HepG2 (cell line): ENCODE measurements around the gene CBLN3. TPM values are rescaled to one million over a fixed set of nuclear protein-coding genes. Genes with fewer than 3 reads are reported as not detected.
A peak's percentile ranks its signal among the peaks of the same experiment; 100 is the strongest.

ENCODE experiments used
- AKAP8 ChIP-seq: sonication (generic); formaldehyde crosslinking; IDR thresholded peaks from 2 replicates; pipeline ENCODE4 v1.5.1; 2020; ENCODE audit warnings: mild to moderate bottlenecking, missing genetic modification reagents
- ATF1 ChIP-seq: IDR thresholded peaks from 2 replicates; pipeline ENCODE4 v1.6.1; 2016; ENCODE audit warnings: mild to moderate bottlenecking, control low read depth
- CHCHD3 ChIP-seq: sonication (generic); formaldehyde crosslinking; IDR thresholded peaks from 2 replicates; pipeline ENCODE4 v1.8.0; 2022; ENCODE audit warnings: mild to moderate bottlenecking, missing genetic modification reagents, moderate library complexity
- EZH2 ChIP-seq: conservative IDR thresholded peaks from 2 replicates; pipeline ENCODE4 v1.6.1; 2012; ENCODE audit warnings: mild to moderate bottlenecking, low read depth, low read length, moderate library complexity
- FOXC1 ChIP-seq: sonication (generic); formaldehyde crosslinking; IDR thresholded peaks from 2 replicates; pipeline ENCODE4 v1.8.0; 2022; ENCODE audit warnings: mild to moderate bottlenecking, missing genetic modification reagents, borderline replicate concordance
- HCFC1 ChIP-seq: fragments of 150-350 bp; IDR thresholded peaks from 2 replicates; pipeline ENCODE4 v1.6.1; 2014; ENCODE audit warnings: low read depth, low read length
- ISX ChIP-seq: sonication (generic); formaldehyde crosslinking; conservative IDR thresholded peaks from 2 replicates; pipeline ENCODE4 v1.5.0; 2020; ENCODE audit warnings: missing genetic modification reagents
- KDM2A ChIP-seq: sonication (generic); formaldehyde crosslinking; IDR thresholded peaks from 2 replicates; pipeline ENCODE4 v1.4.0; 2020; ENCODE audit warnings: low read depth, missing genetic modification reagents, borderline replicate concordance
- MATR3 ChIP-seq: sonication (generic); formaldehyde crosslinking; IDR thresholded peaks from 2 replicates; pipeline ENCODE4 v1.4.0; 2020; ENCODE audit warnings: missing genetic modification reagents
- MEF2D ChIP-seq: sonication (generic); formaldehyde crosslinking; IDR thresholded peaks from 2 replicates; pipeline ENCODE4 v1.5.1; 2020; ENCODE audit warnings: mild to moderate bottlenecking, missing genetic modification reagents
- NFE2 ChIP-seq: sonication (generic); formaldehyde crosslinking; IDR thresholded peaks from 2 replicates; pipeline ENCODE4 v1.4.0; 2020; ENCODE audit warnings: missing genetic modification reagents
- NR2F2 ChIP-seq: IDR thresholded peaks from 2 replicates; pipeline ENCODE4 v1.6.1; 2012; ENCODE audit warnings: low read depth, inconsistent platforms, borderline replicate concordance
- PCBP1 ChIP-seq: fragments of 200-400 bp; formaldehyde crosslinking; IDR thresholded peaks from 2 replicates; pipeline ENCODE4 v1.6.1; 2017; ENCODE audit warnings: mild to moderate bottlenecking, low read depth, low read length, borderline replicate concordance
- PCBP2 ChIP-seq: fragments of 200-400 bp; formaldehyde crosslinking; optimal IDR thresholded peaks from 2 replicates; pipeline ENCODE3; 2018; ENCODE audit warnings: low read length, low read depth; ENCODE audit not compliant: poor library complexity, severe bottlenecking
- POGZ ChIP-seq: sonication (generic); formaldehyde crosslinking; IDR thresholded peaks from 2 replicates; pipeline ENCODE4 v1.4.0; 2020; ENCODE audit warnings: mild to moderate bottlenecking, missing genetic modification reagents
- SMAD9 ChIP-seq: sonication (generic); formaldehyde crosslinking; IDR thresholded peaks from 2 replicates; pipeline ENCODE4 v1.5.1; 2020; ENCODE audit warnings: mild to moderate bottlenecking, missing genetic modification reagents
- SMYD3 ChIP-seq: sonication (generic); formaldehyde crosslinking; IDR thresholded peaks from 2 replicates; pipeline ENCODE4 v1.8.1; 2023; ENCODE audit warnings: mild to moderate bottlenecking, missing genetic modification reagents
- TOE1 ChIP-seq: sonication (generic); formaldehyde crosslinking; IDR thresholded peaks from 2 replicates; pipeline ENCODE4 v1.4.0; 2020; ENCODE audit warnings: mild to moderate bottlenecking, missing genetic modification reagents
- ZBTB38 ChIP-seq: sonication (generic); formaldehyde crosslinking; IDR thresholded peaks from 2 replicates; pipeline ENCODE4 v1.5.1; 2020; ENCODE audit warnings: mild to moderate bottlenecking, missing genetic modification reagents
- ZMAT5 ChIP-seq: sonication (generic); formaldehyde crosslinking; IDR thresholded peaks from 2 replicates; pipeline ENCODE4 v1.5.0; 2020; ENCODE audit warnings: mild to moderate bottlenecking, low read depth, missing genetic modification reagents, borderline replicate concordance
- ZNF101 ChIP-seq: sonication (generic); formaldehyde crosslinking; IDR thresholded peaks from 2 replicates; pipeline ENCODE4 v1.4.0; 2020; ENCODE audit warnings: mild to moderate bottlenecking, low read depth, missing genetic modification reagents, borderline replicate concordance
- ZNF326 ChIP-seq: sonication (generic); formaldehyde crosslinking; IDR thresholded peaks from 2 replicates; pipeline ENCODE4 v1.4.0; 2020; ENCODE audit warnings: missing genetic modification reagents, borderline replicate concordance
- ZNF382 ChIP-seq: sonication (generic); formaldehyde crosslinking; IDR thresholded peaks from 2 replicates; pipeline ENCODE4 v1.5.0; 2020; ENCODE audit warnings: missing genetic modification reagents, mild to moderate bottlenecking, borderline replicate concordance
- ZNF446 ChIP-seq: sonication (generic); formaldehyde crosslinking; IDR thresholded peaks from 2 replicates; pipeline ENCODE4 v1.5.0; 2020; ENCODE audit warnings: mild to moderate bottlenecking, missing genetic modification reagents
- ZNF609 ChIP-seq: sonication (generic); formaldehyde crosslinking; IDR thresholded peaks from 2 replicates; pipeline ENCODE4 v1.4.0; 2020; ENCODE audit warnings: mild to moderate bottlenecking, missing genetic modification reagents, borderline replicate concordance
- ZNF850 ChIP-seq: sonication (generic); formaldehyde crosslinking; conservative IDR thresholded peaks from 2 replicates; pipeline ENCODE4 v1.9.0; 2021; ENCODE audit warnings: mild to moderate bottlenecking, missing genetic modification reagents
- polyA plus RNA-seq, 8 experiments: library from polyadenylated mRNA; depleted of rRNA in 3 of 8; stranded (reverse) in 7 of 8; unstranded in 1 of 8; fragments of >200 nt; fragmentation: Illumina TruSeq in 4 of 8; extraction: Trizol in 4 of 8; gene quantifications; 2 replicates each; pipeline versions ENCODE4 v1.2.1 to v1.2.3, GENCODE V29; 2011 to 2016; ENCODE audit warnings: low read depth in 4 of 8, missing spikeins in 1 of 8, mixed read lengths in 1 of 8; ENCODE audit not compliant: insufficient read depth in 1 of 8
- total RNA-seq, 5 experiments: library from RNA; depleted of rRNA; stranded (reverse); fragments of >200 nt; fragmentation: Illumina TruSeq; extraction: Trizol; gene quantifications; 2 replicates each; pipeline ENCODE4 v1.2.3, GENCODE V29; 2016; ENCODE audit warnings: low read depth in 1 of 5

Gene CBLN3
- total and polyA plus RNA-seq, 2 of the 13 experiments (the other 11 are each of a cell fraction or from before 2014, with no cell fraction given): 0.66 to 0.98 TPM

- TF ChIP-seq ZMAT5 (CRISPR knock-in tag) (no peak), EZH2 (no peak), FOXC1 (CRISPR knock-in tag) (no peak), ZNF326 (CRISPR knock-in tag) (no peak), MATR3 (CRISPR knock-in tag) (no peak), PCBP2 (no peak), HCFC1 (no peak), PCBP1 (no peak), POGZ (CRISPR knock-in tag) (no peak), ATF1 (CRISPR knock-in tag) (no peak), KDM2A (CRISPR knock-in tag) (no peak), ZNF609 (CRISPR knock-in tag) (no peak), ZBTB38 (CRISPR knock-in tag) (no peak), SMAD9 (CRISPR knock-in tag) (0 out of 2 replicates have a peak, but pooled peaks have one; percentile 58), NR2F2 (no peak), ZNF850 (CRISPR knock-in tag) (no peak), ZNF382 (CRISPR knock-in tag) (no peak), MEF2D (CRISPR knock-in tag) (no peak), ZNF101 (CRISPR knock-in tag) (no peak), NFE2 (CRISPR knock-in tag) (no peak), ZNF446 (CRISPR knock-in tag) (no peak), TOE1 (CRISPR knock-in tag) (no peak), SMYD3 (no peak), ISX (CRISPR knock-in tag) (no peak), CHCHD3 (CRISPR knock-in tag) (0 out of 2 replicates have a peak, but pooled peaks have one; percentile 64), AKAP8 (CRISPR knock-in tag) (no peak; the same call in 1 of the 2 replicates)
These were observed 7.7 kb upstream of the CBLN3 start (continued) for GRCh38 chr14:24437020-24437735.
